Measurements from ENCODE around the gene SOCS3. TPM values are rescaled to one million over a fixed set of nuclear protein-coding genes. Genes with fewer than 3 reads are reported as not detected.
"Not testable (repeated sequence)": the region's sequence is repeated elsewhere in the genome, so short reads cannot be mapped to it uniquely, and the experiment has no call there.

Gene SOCS3
- total RNA-seq, 1 donor from 2014 or later: 137 TPM

DNA sequence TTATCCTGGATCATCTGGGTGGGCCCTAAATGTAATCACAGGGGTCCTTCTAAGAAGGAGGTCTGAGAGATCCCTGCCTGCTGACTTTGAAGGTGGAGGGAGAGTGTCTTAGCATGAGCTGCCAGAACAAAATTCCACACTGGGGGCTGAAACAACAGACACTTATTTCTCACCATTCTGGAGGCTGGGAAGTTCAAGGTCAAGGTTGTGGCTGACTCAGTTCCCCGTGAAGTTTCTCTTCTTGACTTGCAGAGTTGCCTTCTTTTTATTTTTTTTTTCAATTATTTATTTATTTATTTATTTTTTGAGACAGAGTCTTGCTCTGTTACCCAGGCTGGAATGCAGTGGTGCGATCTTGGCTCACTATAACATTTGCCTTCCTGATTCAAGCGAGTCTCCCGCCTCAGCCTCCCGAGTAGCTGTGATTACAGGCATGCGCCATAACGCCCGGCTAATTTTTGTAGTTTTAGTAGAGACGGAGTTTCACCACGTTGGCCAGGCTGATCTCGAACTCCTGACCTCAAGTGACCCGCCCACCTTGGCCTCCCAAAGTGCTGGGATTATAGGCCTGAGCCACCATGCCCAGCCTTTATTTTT is 50.1 kb downstream of the SOCS3 start:
- not testable (repeated sequence) for DNase-seq (ENCODE audit: low spot score)

DNA sequence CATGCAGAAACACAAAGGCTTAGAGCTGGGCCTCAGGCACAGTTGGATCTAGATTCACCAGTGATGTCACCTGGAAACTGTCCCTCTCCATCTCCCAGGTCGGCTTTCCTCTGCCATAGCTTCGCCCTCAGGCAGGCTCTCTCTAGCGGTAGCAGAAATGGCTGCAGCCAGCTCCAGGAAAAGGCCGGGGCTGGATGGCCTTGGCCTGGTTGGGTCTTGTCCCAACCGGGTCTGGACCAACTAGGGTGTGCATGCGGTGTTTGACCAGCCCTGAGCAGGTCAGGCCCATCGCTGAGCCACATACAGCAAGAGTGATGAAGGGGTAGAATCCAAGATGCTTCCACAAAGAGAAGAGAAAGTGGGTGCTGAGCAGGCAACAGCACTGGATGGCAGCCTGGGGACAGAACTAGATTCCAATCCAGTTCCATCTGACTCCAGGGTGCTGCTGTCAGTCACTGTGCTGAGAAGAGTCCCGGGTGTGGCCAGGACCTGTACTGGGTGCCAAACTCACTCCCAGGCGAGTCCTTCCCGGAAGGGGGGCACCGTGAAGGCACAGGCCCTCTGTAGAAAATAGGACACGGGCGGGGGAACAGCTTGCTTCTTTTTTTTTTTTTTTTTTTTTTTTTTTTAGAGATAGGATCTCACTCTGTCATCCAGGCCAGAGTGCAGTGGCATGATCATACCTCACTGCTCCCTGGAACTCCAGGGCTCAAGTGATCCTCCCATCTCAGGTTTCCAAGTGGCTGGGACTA is 51.8 kb downstream of the SOCS3 start:
- no peak for DNase-seq (ENCODE audit: low spot score)

DNA sequence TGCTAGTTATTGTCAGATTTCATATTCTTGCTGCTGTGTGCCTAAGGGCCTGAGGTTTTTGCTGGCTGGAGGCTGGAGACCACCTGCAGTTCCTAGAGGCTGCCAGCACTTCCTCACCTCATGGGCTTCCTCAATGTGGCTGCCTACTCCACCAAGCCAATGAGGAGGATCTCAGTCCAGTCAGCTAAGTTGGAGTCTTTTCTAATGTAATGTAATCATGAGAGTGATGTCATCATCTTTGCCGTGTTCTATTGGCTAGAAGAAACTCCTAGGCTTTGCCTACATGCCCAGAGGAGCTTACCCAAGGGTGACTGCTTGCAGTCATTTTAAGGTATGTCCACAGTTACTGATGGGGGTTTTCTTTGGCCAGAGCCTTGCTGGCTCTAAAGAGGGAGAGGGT is 53.0 kb downstream of the SOCS3 start:
- no peak for DNase-seq (ENCODE audit: low spot score)

Other genes with a start within 250 kb of the SOCS3 start
- 20.9 TPM for gene TMC6, start 231.3 kb downstream of the SOCS3 start, total RNA-seq (ENCODE audit: insufficient read depth, low replicate concordance)
- gene TMC8, start 229.3 kb downstream of the SOCS3 start, total RNA-seq (ENCODE audit: insufficient read depth, low replicate concordance): not detected
- 7.2 TPM for gene C17orf99, start 213.7 kb downstream of the SOCS3 start, total RNA-seq (ENCODE audit: insufficient read depth, low replicate concordance)
- 31.8 TPM for gene SYNGR2, start 191.5 kb downstream of the SOCS3 start, total RNA-seq (ENCODE audit: insufficient read depth, low replicate concordance)
- gene TK1, start 173.0 kb downstream of the SOCS3 start, total RNA-seq (ENCODE audit: insufficient read depth, low replicate concordance): 8.9 TPM
- gene AFMID, start 172.7 kb downstream of the SOCS3 start, total RNA-seq (ENCODE audit: insufficient read depth, low replicate concordance): 5.3 TPM
- gene BIRC5, start 145.8 kb downstream of the SOCS3 start, total RNA-seq (ENCODE audit: insufficient read depth, low replicate concordance): 25.0 TPM
- gene TMEM235, start 128.4 kb downstream of the SOCS3 start, total RNA-seq (ENCODE audit: insufficient read depth, low replicate concordance): 0.96 TPM
- gene PGS1, start 18.6 kb upstream of the SOCS3 start, total RNA-seq (ENCODE audit: insufficient read depth, low replicate concordance): 35.4 TPM
- not detected for gene DNAH17, start 217.3 kb upstream of the SOCS3 start, total RNA-seq (ENCODE audit: insufficient read depth, low replicate concordance)

Measured in umbilical cord (tissue), 2 donors.